DND-41 (cell line): ENCODE data around the gene LHFPL4.

ENCODE experiments used
- ATAC-seq: fragments of 200-7000 bp; cut with Tn5 transposase; 3 replicates; pipeline ENCODE4 v1.9.1; 2021; ENCODE audit warnings: low read depth; ENCODE audit not compliant: insufficient read depth
- DNase-seq: peaks from one replicate; pipeline ENCODE4 v3.0.0-alpha.2; 2020
- H2AFZ ChIP-seq: 2 replicates; pipeline ENCODE4 v1.6.0; 2012; ENCODE audit warnings: low read depth, low read length
- H3K27ac ChIP-seq: 2 replicates; pipeline ENCODE4 v1.5.1; 2012; ENCODE audit warnings: low read length, inconsistent platforms
- H3K27me3 ChIP-seq: fragments of 200-600 bp; sonication (generic); 2 replicates; pipeline ENCODE4 v1.6.0; 2012; ENCODE audit warnings: low read length, mild to moderate bottlenecking, inconsistent platforms; ENCODE audit not compliant: insufficient read depth, poor library complexity
- H3K36me3 ChIP-seq: 2 replicates; pipeline ENCODE4 v1.5.1; 2012; ENCODE audit warnings: low read length, inconsistent platforms; ENCODE audit not compliant: insufficient read depth
- H3K4me1 ChIP-seq: 2 replicates; pipeline ENCODE4 v1.5.1; 2012; ENCODE audit warnings: mild to moderate bottlenecking, low read length; ENCODE audit not compliant: insufficient read depth
- H3K4me2 ChIP-seq: 2 replicates; pipeline ENCODE4 v1.6.0; 2012; ENCODE audit warnings: mild to moderate bottlenecking, moderate library complexity, low read length, inconsistent platforms; ENCODE audit not compliant: insufficient read depth
- H3K4me3 ChIP-seq, 2 experiments: fragments of 200-600 bp in 1 of 2; shearing (Covaris generic) in 1 of 2; 2 replicates each; pipeline ENCODE4 v1.5.1; 2012 to 2016; ENCODE audit warnings: inconsistent platforms in 2 of 2, low read length in 2 of 2, mild to moderate bottlenecking in 2 of 2, low read depth in 1 of 2, moderate library complexity in 1 of 2
- H3K79me2 ChIP-seq: 2 replicates; pipeline ENCODE4 v1.6.0; 2012; ENCODE audit warnings: low read length, inconsistent platforms; ENCODE audit not compliant: insufficient read depth
- H3K9ac ChIP-seq: 2 replicates; pipeline ENCODE4 v1.6.0; 2012; ENCODE audit warnings: low read depth, mild to moderate bottlenecking, inconsistent platforms, low read length, moderate library complexity
- H3K9me3 ChIP-seq: 2 replicates; pipeline ENCODE4 v1.5.1; 2012; ENCODE audit warnings: low read length, moderate library complexity, mild to moderate bottlenecking, inconsistent platforms; ENCODE audit not compliant: insufficient read depth, severe bottlenecking
- H4K20me1 ChIP-seq: 2 replicates; pipeline ENCODE4 v1.6.0; 2012; ENCODE audit warnings: low read length; ENCODE audit not compliant: insufficient read depth
- CTCF ChIP-seq: IDR thresholded peaks from 2 replicates; pipeline ENCODE4 v1.5.1; 2012; ENCODE audit warnings: borderline replicate concordance, low read length, moderate library complexity, mild to moderate bottlenecking; ENCODE audit not compliant: poor library complexity, severe bottlenecking; ENCODE audit errors: extremely low read depth
- EZH2 ChIP-seq: IDR thresholded peaks from 3 replicates; pipeline ENCODE4 v1.6.1; 2012; ENCODE audit warnings: borderline replicate concordance, low read depth, mild to moderate bottlenecking, moderate library complexity, low read length, inconsistent platforms; ENCODE audit not compliant: severe bottlenecking

The LHFPL4 gene

GRCh38 chr3:9448643-9449042 lies 105.0 kb downstream of the LHFPL4 start:
- ATAC-seq (no peak), DNase-seq (no peak)
- Histone ChIP-seq H3K9ac (no peak overlapping the region), H3K9me3 (no peaks in the 10 kb centered on the region), H3K36me3 (peaks cover 93% of the 10 kb centered on the region), H3K4me3 (no peak overlapping the region), H3K4me2 (no peak overlapping the region), H2AFZ (no peak overlapping the region), H3K79me2 (0 out of 2 replicates have a peak, but pooled peaks cover 11% of the 10 kb centered on the region), H4K20me1 (peaks cover 7% of the 10 kb centered on the region; the same call in 1 of the 2 replicates), H3K4me1 (no peaks in the 10 kb centered on the region), H3K27ac (no peak overlapping the region), H3K27me3 (no peaks in the 10 kb centered on the region)
- no peak for TF ChIP-seq CTCF
- TF ChIP-seq EZH2, result no peak
